Activated CD8-positive, alpha-beta memory T cell treated with anti-CD3 and anti-CD28 coated beads, Interleukin-2, amount 10 ng/mL, durations not matched to agents 7 days and 5 days (primary cell): Measurements from ENCODE around the gene SLIRP. TPM values are rescaled to one million over a fixed set of nuclear protein-coding genes. Genes with fewer than 3 reads are reported as not detected.
A peak's percentile ranks its signal among the peaks of the same experiment; 100 is the strongest.
"Not testable (repeated sequence)": the region's sequence is repeated elsewhere in the genome, so short reads cannot be mapped to it uniquely, and the experiment has no call there.

Experiments
- ATAC-seq: fragments of 150-1000 bp; cut with Tn5 transposase; one replicate; pipeline ENCODE4 v1.10.0; 2021; ENCODE audit warnings: moderate library complexity
- CTCF ChIA-PET: fragments of 350-600 bp; sonication (Branson Sonifier 250); formaldehyde crosslinking; loops from one replicate; lab custom pipeline; 2021; ENCODE audit warnings: antibody characterized with exemption; lab: Charles Lee
- DNase-seq: peaks from one replicate; pipeline ENCODE4 v3.0.0-alpha.2; 2020
- H3K27ac Mint-ChIP-seq: one replicate; pipeline ENCODE4 v1.8.0; 2021; ENCODE audit warnings: mild to moderate bottlenecking, mixed read lengths
- H3K27me3 Mint-ChIP-seq: one replicate; pipeline ENCODE4 v1.8.0; 2021; ENCODE audit warnings: mixed read lengths
- H3K36me3 Mint-ChIP-seq: one replicate; pipeline ENCODE4 v1.8.0; 2021; ENCODE audit warnings: mild to moderate bottlenecking, mixed read lengths
- H3K4me1 Mint-ChIP-seq: one replicate; pipeline ENCODE4 v1.8.0; 2021; ENCODE audit warnings: mixed read lengths
- H3K4me3 Mint-ChIP-seq: one replicate; pipeline ENCODE4 v1.8.0; 2021; ENCODE audit warnings: mild to moderate bottlenecking, moderate library complexity, mixed read lengths
- H3K9me3 Mint-ChIP-seq: one replicate; pipeline ENCODE4 v1.8.0; 2022; ENCODE audit warnings: low read depth, mixed read lengths
- total RNA-seq, 2 experiments: library from RNA; stranded (reverse); gene quantifications; one replicate each; pipeline ENCODE4 v1.2.3, GENCODE V29; 2021

SLIRP gene
- total RNA-seq, 2 experiments from 2014 or later = 91.8 to 94.5 TPM

GRCh38 chr14:77709412-77709811 lies 1.5 kb downstream of the SLIRP start:
- ATAC-seq (no peak), DNase-seq (no peak)
- peaks cover 24% of the 10 kb centered on the region for H3K36me3 Mint-ChIP-seq
- no peaks in the 10 kb centered on the region for H3K9me3 Mint-ChIP-seq
- H3K27ac Mint-ChIP-seq = peak overlapping the region; percentile 99
- no peaks in the 10 kb centered on the region for H3K27me3 Mint-ChIP-seq
- CTCF ChIA-PET = no interaction called here
- H3K4me3 Mint-ChIP-seq = peak overlapping the region; percentile 98
- H3K4me1 Mint-ChIP-seq = peaks cover 45% of the 10 kb centered on the region

GRCh38 chr14:77710364-77710763 lies 2.5 kb downstream of the SLIRP start:
- CTCF ChIA-PET = no interaction called here
- Mint-ChIP-seq H3K36me3 (peaks cover 29% of the 10 kb centered on the region), H3K4me1 (peaks cover 51% of the 10 kb centered on the region), H3K27me3 (no peaks in the 10 kb centered on the region), H3K9me3 (no peaks in the 10 kb centered on the region), H3K27ac (no peak overlapping the region), H3K4me3 (no peak overlapping the region)
- ATAC-seq (no peak), DNase-seq (no peak)

- Mint-ChIP-seq H3K36me3 (peaks cover 43% of the 10 kb centered on the region), H3K4me3 (no peak overlapping the region), H3K9me3 (no peaks in the 10 kb centered on the region), H3K4me1 (peaks cover 22% of the 10 kb centered on the region), H3K27ac (peak overlapping the region; percentile 41), H3K27me3 (no peaks in the 10 kb centered on the region)
- DNase-seq = no peak
- peak; percentile 42 for ATAC-seq
- CTCF ChIA-PET = no interaction called here
Observed at GRCh38 chr14:77714926-77715325, 7.0 kb downstream of the SLIRP start.

- Mint-ChIP-seq H3K9me3 (no peaks in the 10 kb centered on the region), H3K27ac (peak overlapping the region; percentile 37), H3K4me1 (peaks cover 18% of the 10 kb centered on the region), H3K4me3 (no peak overlapping the region), H3K27me3 (no peaks in the 10 kb centered on the region), H3K36me3 (peaks cover 55% of the 10 kb centered on the region)
- CTCF ChIA-PET = no interaction called here
- DNase-seq (no peak), ATAC-seq (no peak)
Observed at GRCh38 chr14:77717608-77718305, 9.9 kb downstream of the SLIRP start.

- Mint-ChIP-seq H3K27ac (no peak overlapping the region), H3K4me3 (no peak overlapping the region), H3K4me1 (peaks cover 4% of the 10 kb centered on the region), H3K36me3 (peaks cover 57% of the 10 kb centered on the region), H3K9me3 (no peaks in the 10 kb centered on the region), H3K27me3 (no peaks in the 10 kb centered on the region)
- no peak for DNase-seq
- CTCF ChIA-PET = interaction anchor here (1.1 to 1.5 kb wide), 2 partner anchors 10 to 262 kb away, joined by 3 to 5 read pairs; no protein-coding TSS in a partner anchor
- no peak for ATAC-seq
Observed at GRCh38 chr14:77721437-77721836, 13.5 kb downstream of the SLIRP start.

- H3K36me3 Mint-ChIP-seq = peaks cover 61% of the 10 kb centered on the region
- DNase-seq (no peak), ATAC-seq (no peak)
- CTCF ChIA-PET = interaction anchor here (1.5 kb wide), 1 partner anchor 263 kb away, joined by 3 read pairs; no protein-coding TSS in a partner anchor
- H3K4me1 Mint-ChIP-seq = peaks cover 4% of the 10 kb centered on the region
- no peak overlapping the region for H3K27ac Mint-ChIP-seq
- no peak overlapping the region for H3K4me3 Mint-ChIP-seq
- no peaks in the 10 kb centered on the region for H3K27me3 Mint-ChIP-seq
- no peaks in the 10 kb centered on the region for H3K9me3 Mint-ChIP-seq
Observed at GRCh38 chr14:77722301-77722700, 14.4 kb downstream of the SLIRP start.

GRCh38 chr14:77730976-77731497 lies 23.1 kb downstream of the SLIRP start:
- peak overlapping the region; percentile 61 for H3K27ac Mint-ChIP-seq
- no peaks in the 10 kb centered on the region for H3K9me3 Mint-ChIP-seq
- peaks cover 3% of the 10 kb centered on the region for H3K4me1 Mint-ChIP-seq
- H3K27me3 Mint-ChIP-seq = no peaks in the 10 kb centered on the region
- peaks cover 65% of the 10 kb centered on the region for H3K36me3 Mint-ChIP-seq
- no peak overlapping the region for H3K4me3 Mint-ChIP-seq
- CTCF ChIA-PET = interaction anchor here (0.9 kb wide), 1 partner anchor 19 kb away, joined by 3 read pairs; no protein-coding TSS in a partner anchor
- DNase-seq (no peak), ATAC-seq (no peak)

- CTCF ChIA-PET = interaction anchor here (0.6 to 1.3 kb wide), 4 partner anchors 14 to 59 kb away, joined by 3 read pairs; no protein-coding TSS in a partner anchor
- Mint-ChIP-seq H3K36me3 (peaks cover 50% of the 10 kb centered on the region), H3K27ac (peak overlapping the region; percentile 89), H3K4me1 (peaks cover 36% of the 10 kb centered on the region), H3K9me3 (no peaks in the 10 kb centered on the region), H3K27me3 (no peaks in the 10 kb centered on the region), H3K4me3 (peak overlapping the region; percentile 36)
- ATAC-seq (peak; percentile 96), DNase-seq (peak; percentile 68)
Observed at GRCh38 chr14:77738559-77739250, 30.8 kb downstream of the SLIRP start.

- ATAC-seq (no peak), DNase-seq (no peak)
- Mint-ChIP-seq H3K9me3 (no peaks in the 10 kb centered on the region), H3K4me1 (peaks cover 38% of the 10 kb centered on the region), H3K27me3 (no peaks in the 10 kb centered on the region), H3K4me3 (no peak overlapping the region), H3K27ac (no peak overlapping the region), H3K36me3 (peaks cover 40% of the 10 kb centered on the region)
- CTCF ChIA-PET = interaction anchor here (0.7 kb wide), 1 partner anchor 132 kb away, joined by 4 read pairs; no protein-coding TSS in a partner anchor
Observed at GRCh38 chr14:77741438-77741837, 33.5 kb downstream of the SLIRP start.

GRCh38 chr14:77746064-77746702 lies 38.3 kb downstream of the SLIRP start:
- DNase-seq = no peak
- peaks cover 55% of the 10 kb centered on the region for H3K36me3 Mint-ChIP-seq
- ATAC-seq = no peak
- H3K4me3 Mint-ChIP-seq = no peak overlapping the region
- H3K4me1 Mint-ChIP-seq = peaks cover 17% of the 10 kb centered on the region
- no peaks in the 10 kb centered on the region for H3K27me3 Mint-ChIP-seq
- H3K27ac Mint-ChIP-seq = no peak overlapping the region
- H3K9me3 Mint-ChIP-seq = no peaks in the 10 kb centered on the region
- CTCF ChIA-PET = no interaction called here

- peaks cover 54% of the 10 kb centered on the region for H3K36me3 Mint-ChIP-seq
- H3K27me3 Mint-ChIP-seq, CTCF ChIA-PET, H3K27ac Mint-ChIP-seq, ATAC-seq, H3K9me3 Mint-ChIP-seq, DNase-seq, H3K4me3 Mint-ChIP-seq: not testable (repeated sequence)
- H3K4me1 Mint-ChIP-seq = peaks cover 15% of the 10 kb centered on the region
Observed at GRCh38 chr14:77747425-77747824, 39.5 kb downstream of the SLIRP start.

- no peak overlapping the region for H3K4me3 Mint-ChIP-seq
- no peaks in the 10 kb centered on the region for H3K27me3 Mint-ChIP-seq
- CTCF ChIA-PET = interaction anchor here (1.2 kb wide), 1 partner anchor 14 kb away, joined by 3 read pairs; no protein-coding TSS in a partner anchor
- H3K9me3 Mint-ChIP-seq = no peaks in the 10 kb centered on the region
- H3K27ac Mint-ChIP-seq = no peak overlapping the region
- peaks cover 12% of the 10 kb centered on the region for H3K4me1 Mint-ChIP-seq
- peaks cover 56% of the 10 kb centered on the region for H3K36me3 Mint-ChIP-seq
- ATAC-seq (no peak), DNase-seq (no peak)
Observed at GRCh38 chr14:77752266-77752665, 44.4 kb downstream of the SLIRP start.
